ENCODE measurements around the gene SCD.

The SCD gene

GRCh38 chr10:100340948-100341847, 5.8 kb upstream of the SCD start:
- no peak for FAIRE-seq

- FAIRE-seq: no peak
Measured at GRCh38 chr10:100341953-100342626, 4.9 kb upstream of the SCD start.

- no peak for FAIRE-seq
Measured at GRCh38 chr10:100342627-100342972, 4.4 kb upstream of the SCD start.

GRCh38 chr10:100344241-100344788, 2.7 kb upstream of the SCD start:
- FAIRE-seq: no peak

GRCh38 chr10:100345570-100346330, 1.3 kb upstream of the SCD start:
- no peak for FAIRE-seq

GRCh38 chr10:100346351-100346764, 675 bp upstream of the SCD start:
- no peak for FAIRE-seq

- no peak for FAIRE-seq
Measured at GRCh38 chr10:100347568-100348195, 649 bp downstream of the SCD start.

- no peak for FAIRE-seq
Measured at GRCh38 chr10:100348389-100348927, 1.4 kb downstream of the SCD start.

GRCh38 chr10:100349087-100349486, 2.1 kb downstream of the SCD start:
- FAIRE-seq: no peak

- no peak for FAIRE-seq
Measured at GRCh38 chr10:100349672-100350071, 2.6 kb downstream of the SCD start.

- no peak for FAIRE-seq
Measured at GRCh38 chr10:100350914-100351485, 4.0 kb downstream of the SCD start.

- no peak for FAIRE-seq
Measured at GRCh38 chr10:100353770-100354485, 6.9 kb downstream of the SCD start.

GRCh38 chr10:100355086-100355485, 8.1 kb downstream of the SCD start:
- no peak for FAIRE-seq

GRCh38 chr10:100356067-100357017, 9.3 kb downstream of the SCD start:
- FAIRE-seq: no peak

GRCh38 chr10:100357059-100357858, 10.2 kb downstream of the SCD start:
- no peak for FAIRE-seq

GRCh38 chr10:100359030-100359432, 12.0 kb downstream of the SCD start:
- no peak for FAIRE-seq

- FAIRE-seq: no peak
Measured at GRCh38 chr10:100359529-100360150, 12.6 kb downstream of the SCD start.

- no peak for FAIRE-seq
Measured at GRCh38 chr10:100360234-100360633, 13.2 kb downstream of the SCD start.
